K562 (cell line): ENCODE measurements around the gene PAQR7. TPM values are rescaled to one million over a fixed set of nuclear protein-coding genes. Genes with fewer than 3 reads are reported as not detected.

Source experiments
- ATF3 ChIP-seq, 2 experiments: fragments of 450-650 bp in 1 of 2; sonication (generic) in 1 of 2; formaldehyde crosslinking in 1 of 2; IDR thresholded peaks in 1 of 2; conservative IDR thresholded peaks in 1 of 2; 2 replicates each; pipeline versions ENCODE4 v1.6.1 to v1.8.1; 2016 to 2023; ENCODE audit warnings: mild to moderate bottlenecking in 2 of 2, moderate library complexity in 2 of 2, inconsistent platforms in 1 of 2, missing genetic modification reagents in 1 of 2
- CEBPZ ChIP-seq: fragments of 150-350 bp; IDR thresholded peaks from 2 replicates; pipeline ENCODE4 v1.6.1; 2014; ENCODE audit warnings: low read depth, mild to moderate bottlenecking, low read length, borderline replicate concordance
- EHMT2 ChIP-seq: fragments of 450-650 bp; IDR thresholded peaks from 2 replicates; pipeline ENCODE4 v1.6.1; 2018; ENCODE audit warnings: antibody characterized with exemption
- GATAD2B ChIP-seq: fragments of 450-650 bp; IDR thresholded peaks from 2 replicates; pipeline ENCODE4 v1.6.1; 2017; ENCODE audit warnings: mild to moderate bottlenecking, borderline replicate concordance
- HDAC3 ChIP-seq: fragments of 450-650 bp; IDR thresholded peaks from 2 replicates; pipeline ENCODE4 v1.6.1; 2018; ENCODE audit warnings: borderline replicate concordance, mild to moderate bottlenecking, moderate library complexity; ENCODE audit not compliant: partially characterized antibody
- HOXB6 ChIP-seq: fragments of 250-450 bp; sonication (Bioruptor Pico); IDR thresholded peaks from 2 replicates; pipeline ENCODE4 v1.5.1; 2022; ENCODE audit warnings: mild to moderate bottlenecking, borderline replicate concordance
- IRF2 ChIP-seq: sonication (generic); formaldehyde crosslinking; IDR thresholded peaks from 2 replicates; pipeline ENCODE4 v1.8.1; 2022; ENCODE audit warnings: mild to moderate bottlenecking, missing genetic modification reagents
- JUN ChIP-seq, 2 experiments: sonication (generic) in 1 of 2; formaldehyde crosslinking in 1 of 2; IDR thresholded peaks; 2 replicates each; pipeline versions ENCODE4 v1.6.1 to v1.8.0; 2012 to 2022; ENCODE audit warnings: borderline replicate concordance in 2 of 2, mild to moderate bottlenecking in 2 of 2, improper control_type of control experiment in 1 of 2, low read depth in 1 of 2, low read length in 1 of 2, missing genetic modification reagents in 1 of 2
- MCM7 ChIP-seq, 2 experiments: fragments of 450-650 bp; IDR thresholded peaks; 2 replicates each; pipeline ENCODE4 v1.6.1; 2016 to 2018
- MXI1 ChIP-seq: IDR thresholded peaks from 2 replicates; pipeline ENCODE4 v1.6.1; 2011; ENCODE audit warnings: low read depth, mild to moderate bottlenecking, improper control_type of control experiment, low read length
- NFE2L1 ChIP-seq: fragments of 450-650 bp; IDR thresholded peaks from 2 replicates; pipeline ENCODE4 v1.6.1; 2016; ENCODE audit warnings: missing genetic modification characterization, low read depth, mild to moderate bottlenecking, missing compliant biosample characterization, moderate library complexity, borderline replicate concordance
- NR0B1 ChIP-seq: fragments of 450-650 bp; IDR thresholded peaks from one replicate; pipeline ENCODE4 v1.6.1; 2018; ENCODE audit warnings: mild to moderate bottlenecking, moderate library complexity; ENCODE audit not compliant: partially characterized antibody
- PHF8 ChIP-seq: fragments of 200-600 bp; sonication (generic); IDR thresholded peaks from 2 replicates; pipeline ENCODE4 v1.6.1; 2012; ENCODE audit warnings: mixed run types, mild to moderate bottlenecking, inconsistent platforms, low read length, moderate library complexity, borderline replicate concordance
- SAFB2 ChIP-seq: fragments of 200-400 bp; formaldehyde crosslinking; IDR thresholded peaks from 2 replicates; pipeline ENCODE4 v1.6.1; 2018; ENCODE audit warnings: borderline replicate concordance, low read length, low read depth, moderate library complexity; ENCODE audit not compliant: severe bottlenecking
- SRSF1 ChIP-seq: fragments of 200-400 bp; formaldehyde crosslinking; IDR thresholded peaks from 2 replicates; pipeline ENCODE4 v1.6.1; 2017; ENCODE audit warnings: mild to moderate bottlenecking, low read depth, low read length, moderate library complexity
- STAT5A ChIP-seq: IDR thresholded peaks from 2 replicates; pipeline ENCODE4 v1.6.1; 2012; ENCODE audit warnings: low read length, inconsistent platforms, borderline replicate concordance
- TAF15 ChIP-seq: fragments of 200-400 bp; formaldehyde crosslinking; IDR thresholded peaks from 2 replicates; pipeline ENCODE4 v1.6.1; 2017; ENCODE audit warnings: mild to moderate bottlenecking, low read depth, low read length, moderate library complexity
- XRCC4 ChIP-seq: IDR thresholded peaks from one replicate; pipeline ENCODE4 v1.6.1; 2011; ENCODE audit not compliant: insufficient read depth, insufficient read length; ENCODE audit errors: extremely low read depth
- ZNF589 ChIP-seq: fragments of 200-800 bp; sonication (Bioruptor generic); IDR thresholded peaks from 2 replicates; pipeline ENCODE4 v1.6.1; 2016; ENCODE audit warnings: low read depth, missing genetic modification characterization, missing compliant biosample characterization
- ZNF766 ChIP-seq: fragments of 200-800 bp; sonication (Bioruptor generic); conservative IDR thresholded peaks from 2 replicates; pipeline ENCODE4 v1.6.1; 2016; ENCODE audit warnings: missing genetic modification characterization, missing compliant biosample characterization
- polyA plus RNA-seq, 8 experiments: library from polyadenylated mRNA; depleted of rRNA in 4 of 8; stranded (reverse) in 5 of 8; unstranded in 3 of 8; fragments of >200 nt; fragmentation: Nextera tagmentation in 2 of 8; fragmentation: Illumina TruSeq in 1 of 8; extraction: Ambion mirVana in 2 of 8; extraction: Trizol in 1 of 8; gene quantifications; 2 replicates each; pipeline versions ENCODE4 v1.2.1 to v1.2.3, GENCODE V29; 2011 to 2014; ENCODE audit warnings: inconsistent platforms in 1 of 8, missing spikeins in 1 of 8
- total RNA-seq, 7 experiments: library from RNA; depleted of rRNA in 6 of 7; stranded (reverse); fragments of >200 nt in 6 of 7; fragmentation: Illumina TruSeq in 2 of 7; extraction: Trizol in 2 of 7; gene quantifications; 2 replicates each; pipeline versions ENCODE4 v1.2.1 to v1.2.3, GENCODE V29; 2011 to 2021; ENCODE audit warnings: low replicate concordance in 1 of 7

The PAQR7 gene
- total and polyA plus RNA-seq, 9 of the 15 experiments (the other 6 are each of a cell fraction or from before 2014, with no cell fraction given), result 1.1 to 5.2 (median 2.6) TPM

GRCh38 chr1:25861316-25862286, 13.9 kb downstream of the PAQR7 start (continued):
- TF ChIP-seq ATF3 (IDR thresholded peaks at IDR 0.05) (peak; percentile 92), ATF3 (CRISPR knock-in tag; conservative IDR thresholded peaks at IDR 0.05) (no peak; the same call in 1 of the 2 replicates), EHMT2 (no peak), IRF2 (CRISPR knock-in tag) (no peak), NFE2L1 (tag) (no peak), GATAD2B (peak; percentile 55; the same call in 1 of the 2 replicates), CEBPZ (no peak), PHF8 (peak; percentile 19; the same call in 1 of the 2 replicates), XRCC4 (no peak), HDAC3 (no peak), MCM7 (IDR thresholded peaks at IDR 0.05) (no peak), STAT5A (no peak), TAF15 (no peak), NR0B1 (no peak), ZNF766 (CRISPR knock-in tag) (no peak), MXI1 (no peak), HOXB6 (CRISPR knock-in tag) (no peak), SRSF1 (no peak), SAFB2 (no peak), ZNF589 (CRISPR knock-in tag) (peak; percentile 74; the same call in 1 of the 2 replicates), JUN (IDR thresholded peaks at IDR 0.05; ENCODE audit: borderline replicate concordance, low read depth, low read length) (no peak), JUN (CRISPR knock-in tag; IDR thresholded peaks at IDR 0.05; ENCODE audit: borderline replicate concordance) (no peak)
